ENCODE results near the gene B4GALT4. TPM values are rescaled to one million over a fixed set of nuclear protein-coding genes. Genes with fewer than 3 reads are reported as not detected.

The B4GALT4 gene
- polyA plus RNA-seq, 3 donors, result 30.1 to 33.0 (median 32.1) TPM

DNA sequence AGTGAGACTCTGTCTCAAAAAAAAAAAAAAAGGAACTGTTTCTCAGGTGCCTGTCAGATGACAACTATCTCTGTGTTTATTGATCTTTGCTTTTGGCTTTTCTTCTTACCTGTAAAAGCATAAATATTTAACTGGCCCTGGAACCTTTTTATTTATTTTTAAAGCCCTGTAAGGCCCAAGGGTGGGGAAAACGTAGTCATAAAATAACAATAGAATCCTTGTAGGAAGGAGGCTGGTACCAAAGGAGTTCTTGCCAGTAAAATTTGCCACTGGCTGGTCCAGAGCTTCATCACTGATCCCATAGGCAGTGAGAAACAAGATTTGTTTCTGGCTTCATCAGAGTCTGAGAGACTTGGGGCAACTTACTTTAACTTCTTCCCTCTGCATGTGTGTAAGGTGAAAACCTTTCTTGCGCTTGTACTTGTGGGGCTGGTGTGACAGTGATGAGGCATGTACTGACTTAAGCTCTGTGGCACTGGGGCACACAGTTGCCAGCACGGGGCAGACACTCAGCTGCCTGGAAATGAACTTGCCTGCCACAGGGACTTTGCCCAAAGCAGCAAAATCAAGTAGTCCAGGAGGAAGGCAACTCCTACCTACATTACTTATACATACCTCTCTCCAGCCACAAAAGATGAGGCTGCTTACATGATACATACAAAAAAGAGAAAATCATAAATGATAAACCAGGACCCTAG lies 19.6 kb downstream of the B4GALT4 start:
- no peak for DNase-seq (ENCODE audit: extremely low read depth in 1 of 11, low read depth in 9 of 11, low spot score in 4 of 11)

GRCh38 chr3:119220198-119220597 lies 20.5 kb downstream of the B4GALT4 start:
- no peak for DNase-seq (ENCODE audit: extremely low read depth in 1 of 11, low read depth in 9 of 11, low spot score in 4 of 11)

DNA sequence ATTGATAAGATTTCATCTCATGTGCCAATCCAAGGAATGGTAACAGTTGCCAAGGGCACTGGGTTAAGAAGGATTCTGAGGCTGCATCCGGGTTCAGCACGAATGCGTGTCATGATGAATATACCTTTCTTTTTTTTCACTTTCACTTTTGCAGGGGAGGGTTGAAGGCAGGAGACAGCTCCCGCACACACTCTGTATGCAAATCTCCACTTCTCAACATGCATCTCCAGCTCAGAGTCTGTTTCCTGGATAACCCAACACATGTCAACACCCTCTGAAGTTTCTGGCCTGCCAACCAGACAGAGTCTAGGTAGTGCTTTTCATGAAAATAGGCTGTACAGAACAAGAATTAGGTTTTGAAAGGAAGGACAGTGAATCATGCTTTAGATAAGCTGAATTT lies 21.6 kb downstream of the B4GALT4 start:
- no peak for DNase-seq (ENCODE audit: extremely low read depth in 1 of 11, low read depth in 9 of 11, low spot score in 4 of 11)

GRCh38 chr3:119211803-119212202 lies 28.9 kb downstream of the B4GALT4 start:
- DNase-seq (ENCODE audit: extremely low read depth in 1 of 11, low read depth in 9 of 11, low spot score in 4 of 11), result no peak

GRCh38 chr3:119211193-119211592 lies 29.5 kb downstream of the B4GALT4 start:
- DNase-seq (ENCODE audit: extremely low read depth in 1 of 11, low read depth in 9 of 11, low spot score in 4 of 11), result peak in 4 of 11 donors; percentile 1 to 12 (median 4)

DNA sequence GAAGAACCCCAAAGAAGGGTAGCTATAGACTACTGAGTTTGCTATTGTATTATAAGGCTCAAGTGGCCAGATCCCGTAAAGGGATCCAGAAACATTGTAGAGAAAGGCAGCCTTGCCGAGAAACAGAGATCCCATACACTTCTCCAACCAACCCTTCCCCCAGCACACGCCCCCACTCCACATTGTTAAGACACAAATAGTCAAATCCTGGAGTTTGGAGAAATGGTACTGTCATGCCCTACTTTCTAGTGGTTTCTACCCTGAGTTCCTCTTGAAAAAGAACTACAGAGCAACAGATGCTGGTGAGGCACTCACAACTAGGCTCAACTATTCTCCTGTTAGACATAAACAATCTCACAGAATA lies 33.2 kb downstream of the B4GALT4 start:
- DNase-seq (ENCODE audit: extremely low read depth in 1 of 11, low read depth in 9 of 11, low spot score in 4 of 11), result no peak

DNA sequence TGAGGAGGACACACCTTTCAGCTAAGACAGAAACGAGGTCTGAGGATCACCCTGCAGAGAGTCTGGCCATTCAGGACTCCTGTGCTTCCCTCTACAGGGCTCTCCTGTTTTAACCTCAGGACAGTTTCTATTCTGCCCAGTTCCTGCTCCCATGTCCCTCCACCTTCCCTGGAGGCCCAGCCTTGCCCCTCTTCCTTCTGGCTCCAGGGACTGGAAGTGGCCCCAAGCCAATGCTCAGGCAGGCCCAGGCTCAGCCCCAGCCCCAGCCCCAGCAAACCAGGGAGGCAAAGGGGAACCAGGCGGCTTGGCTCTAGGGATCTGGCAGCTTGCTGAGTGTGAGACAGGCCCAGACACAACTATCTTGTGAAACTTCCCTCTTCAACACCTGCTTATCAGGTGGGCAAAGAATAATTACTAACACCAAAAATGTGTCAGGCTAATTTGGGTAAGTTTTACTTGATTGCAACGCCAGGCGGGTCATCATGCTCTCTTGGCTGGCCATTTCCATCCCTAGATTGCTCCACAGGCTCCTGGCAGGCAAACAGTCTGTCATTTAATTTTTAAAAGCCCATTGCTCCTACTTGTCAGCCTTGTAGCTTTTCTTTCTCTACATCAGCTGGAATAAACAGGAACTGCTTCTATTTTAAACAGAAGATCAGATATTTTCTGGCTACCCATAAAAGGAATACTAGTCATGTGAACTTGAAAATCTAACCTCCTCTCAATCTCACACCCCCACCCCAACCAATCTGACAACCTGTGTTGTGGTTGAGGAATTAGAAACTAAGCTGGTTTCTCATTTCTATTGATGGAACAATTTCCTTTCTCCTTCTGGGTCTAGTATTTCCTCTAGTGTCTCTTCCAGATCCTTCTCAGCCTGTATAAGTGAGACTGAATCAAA lies 33.8 kb downstream of the B4GALT4 start:
- no peak for DNase-seq (ENCODE audit: extremely low read depth in 1 of 11, low read depth in 9 of 11, low spot score in 4 of 11)

GRCh38 chr3:119205685-119206084 lies 35.0 kb downstream of the B4GALT4 start:
- DNase-seq (ENCODE audit: extremely low read depth in 1 of 11, low read depth in 9 of 11, low spot score in 4 of 11), result no peak

DNA sequence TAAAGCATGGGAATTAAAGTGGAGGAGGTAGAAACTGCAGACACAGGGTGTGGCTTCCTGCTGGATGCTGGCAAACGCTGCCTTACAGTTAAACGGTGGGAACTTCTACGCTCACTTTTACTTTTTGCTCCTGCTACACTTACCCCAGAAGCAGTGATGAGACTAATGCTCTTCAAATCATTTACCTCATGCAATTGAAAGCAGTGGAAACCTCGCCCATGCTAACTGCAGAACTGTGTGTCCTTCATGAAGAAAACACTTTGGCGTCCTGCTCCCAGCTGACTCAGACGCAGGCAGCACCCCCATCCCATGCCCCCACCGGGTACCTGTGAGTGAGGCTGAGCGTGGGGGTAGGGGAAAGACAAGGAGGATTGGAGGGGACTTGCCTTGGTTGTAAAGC lies 35.5 kb downstream of the B4GALT4 start:
- DNase-seq (ENCODE audit: extremely low read depth in 1 of 11, low read depth in 9 of 11, low spot score in 4 of 11), result no peak

DNA sequence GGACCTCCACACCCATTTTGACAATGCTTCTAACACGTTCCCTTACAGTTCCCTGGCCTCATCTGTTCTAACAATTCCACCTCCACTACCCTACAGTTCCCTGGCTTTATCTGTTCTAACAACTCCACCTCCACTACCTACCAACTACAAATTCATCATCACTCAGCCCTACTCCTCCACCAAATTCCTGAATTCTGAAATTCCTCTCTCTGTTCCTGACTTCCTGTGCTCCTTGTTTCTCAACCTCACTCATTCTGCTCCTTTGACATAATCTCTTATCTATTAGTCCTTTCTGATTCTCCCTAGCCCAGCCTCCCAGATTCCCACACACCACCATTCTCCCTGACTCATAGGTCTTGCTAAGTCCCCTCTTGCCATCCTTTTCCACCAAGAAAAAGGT lies 44.8 kb downstream of the B4GALT4 start:
- DNase-seq (ENCODE audit: extremely low read depth in 1 of 11, low read depth in 9 of 11, low spot score in 4 of 11), result no peak

- no peak for DNase-seq (ENCODE audit: extremely low read depth in 1 of 11, low read depth in 9 of 11, low spot score in 4 of 11)
Measured at GRCh38 chr3:119195151-119195476, 45.6 kb downstream of the B4GALT4 start.

GRCh38 chr3:119194237-119195150 lies 46.2 kb downstream of the B4GALT4 start:
- DNase-seq (ENCODE audit: extremely low read depth in 1 of 11, low read depth in 9 of 11, low spot score in 4 of 11), result no peak

GRCh38 chr3:119191800-119192199 lies 48.9 kb downstream of the B4GALT4 start:
- no peak for DNase-seq (ENCODE audit: extremely low read depth in 1 of 11, low read depth in 9 of 11, low spot score in 4 of 11)

- DNase-seq (ENCODE audit: extremely low read depth in 1 of 11, low read depth in 9 of 11, low spot score in 4 of 11), result no peak
Measured at GRCh38 chr3:119187266-119187665, 53.4 kb downstream of the B4GALT4 start.

- DNase-seq (ENCODE audit: extremely low read depth in 1 of 11, low read depth in 9 of 11, low spot score in 4 of 11), result no peak
Measured at GRCh38 chr3:119184796-119185570, 55.7 kb downstream of the B4GALT4 start.

DNA sequence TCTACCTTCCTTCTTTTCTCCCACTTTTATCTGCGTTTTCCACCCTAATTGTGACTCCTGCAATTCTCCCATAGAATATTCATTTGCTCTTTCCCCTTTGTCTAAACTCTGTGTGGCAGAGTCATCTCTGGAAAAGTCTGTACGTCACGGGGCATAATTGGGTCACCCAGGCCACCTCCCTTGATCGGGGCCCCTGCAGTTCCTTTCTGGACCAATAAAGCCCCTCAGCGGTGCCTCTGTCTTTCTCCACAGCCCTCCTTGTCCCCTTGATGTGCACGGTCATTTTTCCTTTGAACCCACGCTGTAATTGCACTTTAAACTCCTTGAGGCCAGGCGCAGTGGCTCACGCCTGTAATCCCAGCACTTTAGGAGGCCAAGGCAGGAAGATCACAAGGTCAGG lies 56.6 kb downstream of the B4GALT4 start:
- DNase-seq (ENCODE audit: extremely low read depth in 1 of 11, low read depth in 9 of 11, low spot score in 4 of 11), result no peak

GRCh38 chr3:119181765-119182164 lies 58.9 kb downstream of the B4GALT4 start:
- DNase-seq (ENCODE audit: extremely low read depth in 1 of 11, low read depth in 9 of 11, low spot score in 4 of 11), result no peak

DNA sequence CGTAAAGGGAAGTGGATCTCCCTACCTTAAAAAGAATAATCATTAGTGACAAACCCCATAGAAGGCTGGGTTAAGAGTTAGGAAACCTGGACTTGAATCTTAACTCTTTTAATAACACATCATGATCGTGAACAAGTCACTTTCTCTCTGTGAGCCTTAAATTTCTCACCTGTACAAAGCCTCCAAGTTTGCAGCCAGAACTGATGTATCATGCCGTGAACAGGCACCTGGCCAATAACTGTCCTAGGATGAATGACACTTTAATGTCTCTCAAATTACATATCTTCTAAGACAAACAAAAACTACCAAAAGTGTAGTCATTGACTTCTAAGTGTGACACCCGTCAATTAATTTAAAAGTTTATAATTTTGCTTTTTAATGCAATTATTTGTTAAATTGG lies 63.4 kb downstream of the B4GALT4 start:
- DNase-seq (ENCODE audit: extremely low read depth in 1 of 11, low read depth in 9 of 11, low spot score in 4 of 11), result no peak

DNA sequence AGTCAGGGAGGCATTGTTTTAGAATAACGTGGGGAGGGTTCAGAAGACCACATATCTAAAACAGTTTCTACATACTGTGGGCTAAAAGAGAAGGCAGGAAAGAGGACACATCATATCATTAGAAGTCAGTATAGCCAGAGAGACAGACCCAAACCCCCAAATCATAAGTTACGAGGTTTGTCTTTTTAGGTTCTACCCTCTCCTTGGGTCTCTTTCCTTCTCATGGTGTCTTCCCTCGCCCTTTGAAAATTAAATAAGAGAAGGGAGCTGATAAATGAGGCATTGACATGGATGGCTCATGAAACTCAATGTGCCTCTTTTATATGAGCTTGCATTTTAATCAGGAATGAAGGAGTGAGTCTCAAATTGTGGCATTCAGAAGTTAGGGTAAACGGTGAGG lies 63.9 kb downstream of the B4GALT4 start:
- DNase-seq (ENCODE audit: extremely low read depth in 1 of 11, low read depth in 9 of 11, low spot score in 4 of 11), result no peak
